ENCODE measurements around the gene SH3RF3.
"Not testable (repeated sequence)": the region's sequence is repeated elsewhere in the genome, so short reads cannot be mapped to it uniquely, and the experiment has no call there.

SH3RF3 gene

DNA sequence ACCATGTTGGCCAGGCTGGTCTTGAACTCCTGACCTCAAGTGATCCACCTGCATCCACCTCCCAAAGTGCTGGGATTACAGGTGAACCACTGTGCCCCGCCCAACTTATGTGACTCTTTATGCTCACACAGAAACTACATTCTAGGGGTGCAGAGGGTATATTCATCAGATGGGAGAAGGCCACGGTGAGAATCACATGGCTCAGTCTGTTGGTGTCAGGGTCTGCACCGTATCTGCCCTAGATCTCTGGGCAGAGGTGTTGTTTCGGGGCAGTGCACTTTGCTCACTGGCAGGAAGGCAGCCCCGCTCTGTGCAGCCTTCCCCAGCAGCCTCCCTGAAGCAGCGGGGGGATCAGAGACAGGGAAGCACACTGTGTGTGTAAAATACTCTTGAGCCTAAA lies 76.4 kb downstream of the SH3RF3 start:
- DNase-seq: no peak

DNA sequence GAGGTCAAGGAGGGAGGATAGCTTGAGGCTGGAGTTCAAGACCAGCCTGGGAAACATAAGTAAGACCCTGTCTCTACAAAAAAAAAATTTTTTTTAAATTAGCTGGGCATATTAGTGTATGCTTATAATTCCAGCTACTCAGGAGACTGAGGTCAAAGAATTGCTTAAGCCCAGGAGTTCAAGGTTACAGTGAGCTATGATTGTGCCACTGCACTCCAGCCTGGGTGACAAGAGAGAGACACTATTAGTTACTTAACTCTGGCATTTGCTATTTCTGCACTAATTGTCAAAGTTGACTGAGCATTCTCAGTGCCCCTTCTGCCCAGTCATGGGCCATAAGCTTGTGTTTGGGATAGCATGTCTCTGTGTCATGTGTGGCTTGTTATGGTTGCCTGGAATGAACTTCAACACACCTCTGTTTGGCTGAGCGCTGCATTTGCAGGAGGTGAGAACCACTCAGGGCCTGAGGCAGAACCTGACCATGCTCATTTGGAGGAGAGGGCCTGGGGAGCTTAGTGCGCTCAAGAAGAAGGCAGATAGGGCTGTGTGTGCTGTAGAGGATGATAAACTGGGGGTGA lies 77.7 kb downstream of the SH3RF3 start:
- no peak for DNase-seq

DNA sequence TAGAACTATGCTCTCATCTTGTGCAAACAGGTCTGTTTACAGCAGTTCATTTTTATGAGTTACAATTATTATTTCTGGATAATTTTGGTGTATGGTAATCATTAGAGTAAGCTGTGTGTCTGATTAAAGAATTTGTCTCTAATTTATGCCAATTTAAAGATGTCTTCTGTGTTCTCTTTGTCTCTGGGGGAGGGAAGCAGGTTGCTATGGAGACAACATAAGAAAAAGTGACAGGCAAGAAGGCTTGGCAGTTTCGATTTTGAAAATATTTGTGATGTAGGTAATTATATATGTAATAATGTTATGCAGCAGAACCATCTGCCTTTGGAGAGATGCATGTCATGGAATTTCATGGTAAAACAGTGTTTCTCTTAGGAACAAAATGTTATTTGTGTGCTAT lies 78.2 kb downstream of the SH3RF3 start:
- DNase-seq: no peak

DNA sequence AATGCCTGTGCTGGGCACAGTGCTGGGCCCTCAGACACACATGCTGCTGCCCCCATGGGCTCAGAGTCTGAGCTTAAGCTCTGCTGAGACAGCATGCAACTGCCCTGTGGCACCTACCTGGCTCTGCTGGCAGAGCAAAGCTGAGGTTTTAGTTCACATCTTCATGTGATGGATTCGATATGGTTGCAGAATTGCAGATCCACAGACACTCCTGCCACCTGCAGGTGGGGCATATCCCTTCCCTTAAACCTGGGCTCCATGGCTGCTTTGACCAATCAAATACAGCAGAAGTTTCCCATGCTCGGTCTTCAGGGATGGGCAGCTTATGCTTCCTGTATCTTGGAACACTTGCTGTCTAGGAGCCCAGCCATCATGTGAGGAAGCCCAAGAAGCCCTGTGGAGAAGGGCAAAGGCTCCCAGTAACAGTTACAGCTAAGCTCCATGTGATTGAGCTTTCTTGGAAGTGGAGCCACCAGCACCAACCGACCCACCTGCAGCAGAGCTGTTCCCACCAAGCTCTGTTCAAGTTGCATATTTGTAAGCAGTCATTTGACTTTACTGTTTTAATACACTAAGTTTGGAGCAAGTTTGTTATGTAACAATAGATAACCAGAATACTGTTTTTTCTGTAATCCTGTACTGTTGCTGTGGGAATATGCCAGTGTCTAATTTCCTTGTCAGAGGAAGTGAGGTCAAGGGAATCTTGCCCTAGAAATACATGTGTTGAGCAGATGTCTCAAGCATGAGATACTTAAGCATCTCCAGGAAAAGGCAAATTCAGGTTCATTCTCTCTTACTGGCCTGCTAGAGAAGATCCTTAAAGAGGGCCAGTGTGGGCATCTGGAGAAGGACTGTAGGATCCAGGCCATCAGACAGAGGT lies 79.3 kb downstream of the SH3RF3 start:
- DNase-seq: no peak

DNA sequence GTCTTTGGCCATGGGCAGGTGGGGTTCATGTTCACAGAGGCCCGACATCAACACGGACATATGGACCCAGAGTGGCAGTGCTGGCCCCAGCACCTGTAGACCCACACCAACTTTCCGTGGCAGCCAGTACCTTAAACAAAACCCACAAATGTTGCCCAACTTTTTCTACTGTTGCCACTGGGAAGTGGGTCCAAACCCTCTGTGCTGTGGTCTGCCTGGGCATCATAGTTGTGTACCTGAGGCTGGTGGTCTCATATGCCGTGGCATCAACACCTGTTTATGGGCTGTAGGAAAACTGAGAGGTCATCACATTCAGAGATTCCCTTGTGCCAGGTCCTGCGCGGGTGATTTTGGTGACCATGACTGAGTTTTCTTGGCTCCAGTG lies 79.9 kb downstream of the SH3RF3 start:
- DNase-seq: no peak

DNA sequence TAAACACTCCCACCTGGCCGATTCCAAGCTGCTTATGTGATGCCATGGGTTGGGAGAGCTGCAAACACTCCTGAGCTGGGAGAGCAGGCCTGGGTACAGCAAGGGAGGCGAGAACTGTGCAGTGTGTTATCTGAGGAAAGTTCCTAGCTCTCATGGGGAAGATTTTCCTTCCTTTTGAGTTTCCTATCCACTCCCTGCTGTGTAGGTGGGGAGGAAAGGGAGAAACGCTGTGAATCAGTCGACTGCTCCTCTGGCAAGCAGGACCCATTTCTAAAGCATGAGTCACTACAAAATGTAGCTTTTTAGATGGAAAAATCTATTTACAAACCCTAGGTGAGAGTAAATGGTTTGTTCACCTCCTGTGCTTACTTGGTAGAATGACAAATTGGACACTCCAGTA lies 80.4 kb downstream of the SH3RF3 start:
- DNase-seq: no peak

DNA sequence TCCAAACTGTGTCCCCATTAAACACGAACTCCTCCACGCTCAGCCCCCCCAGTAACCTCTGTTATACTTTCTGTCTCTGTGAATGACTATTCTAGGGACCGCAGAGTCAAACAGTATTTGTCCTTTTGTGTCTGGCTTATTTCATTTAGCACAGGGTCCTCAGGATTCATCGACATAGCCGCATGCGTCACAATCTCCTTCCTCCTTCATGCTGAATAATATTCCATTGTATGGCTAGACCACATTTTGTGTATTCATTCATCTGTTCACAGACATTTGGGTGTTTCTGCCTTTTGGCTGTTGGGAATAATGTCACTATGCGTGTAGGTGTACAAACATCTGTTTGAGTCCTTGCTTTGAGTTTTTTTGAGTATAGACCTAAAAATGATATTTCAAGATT lies 80.9 kb downstream of the SH3RF3 start:
- DNase-seq: no peak

DNA sequence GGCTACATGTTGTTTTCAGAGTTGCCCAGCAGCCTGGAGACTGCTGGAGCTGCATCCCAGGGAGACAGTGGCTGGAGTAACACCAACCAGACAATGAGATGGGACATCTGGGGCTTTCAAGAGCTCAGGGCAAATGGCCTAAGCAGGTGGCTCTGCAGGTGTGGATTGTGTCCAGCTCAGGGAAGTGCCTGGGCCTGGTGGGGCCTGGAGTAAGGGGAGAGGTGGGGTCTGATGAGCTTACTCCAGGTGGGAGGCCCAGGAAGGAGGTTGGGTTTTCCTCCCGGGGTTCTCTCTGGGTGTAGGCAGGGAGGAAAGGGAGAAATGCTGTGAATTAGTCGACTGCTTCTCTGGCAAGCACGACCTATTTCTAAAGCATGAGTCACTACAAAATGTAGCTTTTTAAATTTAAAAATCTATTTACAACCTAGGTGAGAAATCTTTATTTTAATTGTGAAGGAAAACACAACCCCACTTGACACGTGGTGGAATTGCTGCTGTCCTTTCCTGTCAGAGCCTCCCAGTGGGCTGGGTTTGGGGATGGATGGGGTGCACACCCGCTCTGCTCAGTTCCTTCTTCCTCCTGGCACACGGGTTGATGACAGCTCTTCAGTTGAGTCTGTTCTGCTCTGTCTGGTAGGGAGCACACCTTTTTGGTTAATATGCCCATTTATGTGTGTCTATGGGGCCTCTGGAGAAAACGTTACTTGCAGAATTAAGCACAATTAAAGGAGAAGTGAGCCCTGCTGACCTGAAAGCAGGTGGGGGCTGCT lies 81.6 kb downstream of the SH3RF3 start:
- no peak for DNase-seq

DNA sequence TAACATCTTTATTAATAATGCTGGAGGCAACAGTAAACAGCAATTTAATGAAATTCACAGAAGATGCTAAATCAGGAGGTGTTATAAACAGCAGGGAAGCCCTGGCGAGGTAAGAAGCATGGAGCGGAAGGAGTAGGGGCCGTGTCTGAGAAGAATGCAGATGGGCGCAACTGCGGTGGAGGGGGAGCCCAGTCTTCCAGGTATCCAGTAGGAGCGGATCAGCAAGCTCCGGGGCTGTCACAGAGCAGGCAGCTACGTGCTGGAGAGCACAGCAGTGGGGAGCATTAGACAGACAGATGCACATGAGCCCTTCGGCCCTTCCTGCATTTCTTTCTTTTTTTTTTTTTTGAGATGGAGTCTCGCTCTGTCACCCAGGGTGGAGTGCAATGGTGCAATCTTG lies 82.3 kb downstream of the SH3RF3 start:
- DNase-seq: no peak

DNA sequence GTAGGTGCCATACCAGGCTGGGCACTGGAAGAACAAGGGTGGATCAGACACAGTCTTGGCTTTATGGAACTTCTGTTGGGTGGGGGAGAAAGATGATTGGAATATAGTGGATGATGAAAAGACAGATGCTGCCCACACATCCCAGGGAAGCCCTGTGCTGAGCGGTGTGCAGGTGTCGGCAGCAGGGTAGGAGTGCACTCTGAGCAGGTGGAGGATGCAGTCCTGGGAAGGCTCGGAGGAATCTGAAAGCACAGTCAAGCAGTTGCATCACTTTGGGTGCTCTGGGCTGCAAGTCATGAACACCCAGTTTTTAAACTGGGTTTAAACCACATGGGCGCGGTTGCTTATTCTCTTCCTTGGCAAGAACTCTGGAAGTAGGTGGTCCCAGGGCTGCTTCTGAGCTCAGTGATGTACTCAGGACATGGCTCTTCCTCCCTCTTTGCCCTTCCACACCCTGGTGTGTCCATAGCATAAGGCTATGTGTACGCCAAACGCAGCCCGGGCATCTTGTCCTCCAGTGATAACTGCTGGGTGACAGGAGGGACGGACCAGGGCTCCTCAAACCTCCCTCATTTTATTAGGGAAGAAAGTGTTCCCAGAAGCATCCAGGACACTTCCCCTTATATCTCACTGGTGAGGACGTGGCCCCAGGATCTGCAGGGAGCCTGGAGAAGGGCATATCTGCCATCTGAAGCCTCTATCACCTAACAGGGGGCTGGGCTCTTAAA lies 84.0 kb downstream of the SH3RF3 start:
- no peak for DNase-seq

DNA sequence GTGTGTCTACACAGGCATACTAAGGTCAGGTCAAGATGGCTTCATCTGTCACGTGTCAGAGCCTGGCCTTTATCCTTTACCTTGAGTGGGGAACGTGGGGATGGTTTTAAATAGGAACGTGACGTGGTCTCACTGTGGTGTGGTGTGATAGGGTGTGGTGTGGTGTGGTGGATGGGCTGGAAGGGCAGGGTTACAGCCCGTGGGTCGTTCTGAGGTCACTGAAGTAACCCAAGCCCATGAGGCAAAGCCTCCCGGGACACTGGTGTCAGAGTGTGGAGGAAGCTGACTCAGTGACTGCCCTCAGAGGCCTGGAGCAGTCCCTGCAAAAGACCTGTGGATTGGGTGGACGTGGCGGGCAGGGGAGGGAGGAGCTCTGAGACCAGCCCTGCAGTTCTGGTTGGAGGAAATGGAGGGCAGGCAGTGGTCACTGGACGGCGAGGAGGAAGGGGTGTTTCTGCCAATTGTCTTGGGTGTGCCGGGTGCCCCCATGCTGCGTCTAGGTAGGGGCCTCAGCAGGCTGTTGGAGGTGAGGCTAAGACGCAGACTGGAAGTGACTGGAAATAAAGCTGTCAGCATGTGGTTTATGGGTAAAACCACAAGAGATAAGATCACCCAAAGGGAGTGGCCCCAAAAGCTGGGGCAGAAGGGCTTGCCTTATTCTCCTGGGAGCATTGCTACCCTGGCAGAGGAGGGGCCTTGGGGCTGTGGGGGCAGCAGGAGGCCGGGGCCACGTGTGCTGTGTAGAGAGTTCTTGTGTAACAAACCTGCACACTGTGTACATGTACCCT lies 84.8 kb downstream of the SH3RF3 start:
- DNase-seq: peak; percentile 17 to 62

DNA sequence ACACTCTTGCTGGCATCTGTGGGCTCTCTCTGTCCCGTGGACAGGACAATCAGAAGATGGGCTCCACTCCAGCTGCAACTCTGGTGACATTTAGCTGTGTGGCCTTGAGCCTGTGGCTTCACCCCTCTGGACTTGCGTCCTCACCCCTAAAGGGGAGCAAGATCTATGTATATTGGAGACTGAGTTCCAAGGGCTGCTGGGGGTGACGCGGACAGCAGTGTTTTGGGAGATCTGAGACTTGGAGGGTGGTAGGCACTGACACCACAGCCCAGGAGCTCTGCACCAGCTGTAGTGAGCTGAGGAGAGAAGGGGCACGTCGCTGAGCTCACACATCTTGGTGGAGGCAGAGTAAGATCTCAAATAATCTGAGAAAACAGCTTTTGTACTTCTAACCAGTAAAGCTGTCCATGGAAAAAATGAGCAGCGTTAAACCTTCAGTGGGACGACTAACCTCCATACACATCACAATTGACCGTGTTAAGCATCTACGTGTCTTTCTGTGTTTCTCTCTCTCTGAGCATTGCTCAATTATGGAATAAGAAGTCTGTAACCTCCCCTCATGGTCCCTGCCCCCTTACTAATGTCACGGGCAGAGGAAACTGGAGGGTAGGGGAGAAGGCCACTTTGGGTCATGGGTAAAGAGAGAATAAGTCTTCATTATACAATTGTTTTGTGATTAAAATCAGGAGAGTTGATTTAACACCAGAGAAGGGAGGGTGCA lies 85.8 kb downstream of the SH3RF3 start:
- no peak for DNase-seq

DNA sequence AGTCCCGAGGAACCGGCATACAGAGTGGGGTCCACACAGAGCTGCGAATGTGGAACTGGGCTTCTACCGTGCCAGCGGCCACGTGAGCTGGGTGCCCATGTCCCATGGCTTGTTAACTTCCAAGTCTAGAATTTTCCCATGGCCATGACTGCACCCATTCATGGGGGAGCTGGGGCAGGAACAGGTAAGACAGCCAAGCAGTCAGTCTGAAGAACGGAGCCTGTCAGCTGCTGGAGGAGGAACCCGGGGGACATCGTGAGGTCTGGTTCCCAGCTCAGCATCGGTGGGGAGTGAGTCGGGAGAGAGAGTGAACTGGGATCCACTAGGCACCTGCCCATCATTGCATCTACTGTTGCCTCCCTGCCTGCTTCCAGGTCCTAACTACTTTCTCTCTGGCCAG lies 86.9 kb downstream of the SH3RF3 start:
- DNase-seq: no peak

DNA sequence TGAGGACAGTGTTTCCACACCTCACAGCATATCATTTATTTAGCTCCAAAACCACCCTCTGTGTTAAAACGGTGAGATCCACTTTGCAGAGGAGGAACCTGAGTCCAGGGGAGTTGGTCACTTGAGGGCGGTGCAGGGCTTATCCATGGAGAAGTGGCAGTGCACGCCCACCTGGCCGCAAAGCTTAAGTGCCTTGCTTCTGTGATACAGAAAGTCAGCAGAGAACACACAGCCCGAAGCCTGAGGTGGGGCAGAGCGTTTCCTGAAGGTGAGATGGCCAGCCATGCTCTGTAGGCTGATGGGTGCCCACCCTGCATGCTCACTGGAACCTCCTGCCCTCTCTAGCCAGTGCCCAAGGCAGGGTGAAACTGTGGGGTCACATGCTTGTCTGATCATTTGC lies 87.3 kb downstream of the SH3RF3 start:
- no peak for DNase-seq

DNA sequence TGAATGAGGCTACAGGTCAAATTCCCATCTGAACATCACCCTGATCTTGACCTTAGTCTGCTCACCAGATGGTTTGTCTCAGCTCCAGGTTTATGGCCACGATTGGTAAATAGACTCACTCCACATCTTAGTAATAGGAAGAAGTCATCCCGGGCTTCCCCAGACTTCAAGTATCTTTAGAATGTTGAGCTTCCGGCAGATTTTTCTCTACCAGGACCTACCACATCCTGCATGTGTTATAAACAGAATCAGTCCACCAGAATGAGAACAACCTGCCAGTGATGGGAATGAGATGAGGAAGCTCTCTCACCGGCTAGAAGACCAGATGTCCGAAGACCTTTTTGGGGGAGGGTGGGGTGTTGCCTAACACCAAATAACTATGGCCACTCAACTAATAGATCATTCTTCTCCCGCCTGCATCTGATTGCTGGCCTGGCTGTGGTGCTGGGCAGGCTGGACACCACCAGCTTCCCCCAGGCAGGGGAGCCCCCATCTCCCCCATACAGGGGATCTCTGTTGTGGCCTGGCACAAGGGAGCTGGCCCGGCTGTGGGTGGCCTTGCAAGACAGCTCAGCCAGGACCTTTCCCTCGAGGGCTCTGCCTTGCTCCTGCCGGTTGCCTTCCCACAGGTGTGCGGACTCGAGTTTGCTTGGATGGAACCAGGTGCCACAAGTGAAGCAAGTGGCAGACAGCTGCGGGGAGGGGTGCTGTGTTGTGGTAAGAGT lies 88.5 kb downstream of the SH3RF3 start:
- no peak for DNase-seq

DNA sequence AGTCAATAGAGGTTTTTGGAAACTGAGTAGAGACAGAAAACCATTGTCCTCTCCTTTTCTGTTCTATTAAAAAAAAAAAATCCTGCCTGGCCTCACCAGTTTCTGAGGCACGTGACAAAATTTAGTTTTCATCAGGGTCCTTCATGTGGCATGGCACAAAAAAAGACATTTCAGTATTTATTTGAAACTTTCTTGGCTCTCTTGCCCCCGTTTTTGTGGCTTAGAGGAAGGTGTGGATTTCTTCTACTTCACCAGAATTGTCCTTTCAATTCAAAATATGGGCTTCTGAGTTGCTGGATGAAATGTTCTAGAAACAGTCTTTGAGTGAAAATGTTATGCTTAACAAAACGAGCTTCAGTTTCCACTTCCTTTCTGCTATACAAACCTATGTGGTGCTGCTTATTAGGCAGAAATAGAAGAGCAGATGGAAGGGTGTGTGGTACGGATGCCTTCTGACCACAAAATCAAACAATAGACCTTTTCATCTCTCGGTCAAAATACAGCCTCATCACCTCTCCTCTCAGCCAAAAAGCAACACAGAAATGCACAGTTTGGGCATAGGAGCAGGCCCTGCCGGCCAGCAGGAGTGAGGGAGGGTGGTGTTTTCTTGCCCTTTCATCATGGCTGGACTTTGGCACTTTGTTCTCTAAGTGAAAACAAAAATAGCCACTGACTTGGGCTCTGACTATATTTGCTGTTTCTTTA lies 89.2 kb downstream of the SH3RF3 start:
- no peak for DNase-seq

DNA sequence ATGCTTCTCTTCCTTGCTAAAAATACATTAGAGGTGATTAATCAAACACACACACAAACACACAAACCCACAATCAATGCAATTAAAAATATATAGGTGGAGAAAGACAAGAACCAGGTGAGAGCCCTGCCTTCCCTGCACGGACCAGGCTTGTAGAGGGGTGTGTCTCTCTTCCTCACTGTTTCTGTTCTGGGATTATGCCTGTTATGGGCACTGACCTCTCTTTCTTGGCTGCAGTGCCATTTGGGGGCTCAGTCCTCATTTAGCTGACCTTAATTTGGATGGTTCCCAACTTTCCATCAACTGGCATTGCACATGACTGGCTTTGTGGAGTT lies 89.8 kb downstream of the SH3RF3 start:
- no peak for DNase-seq

DNA sequence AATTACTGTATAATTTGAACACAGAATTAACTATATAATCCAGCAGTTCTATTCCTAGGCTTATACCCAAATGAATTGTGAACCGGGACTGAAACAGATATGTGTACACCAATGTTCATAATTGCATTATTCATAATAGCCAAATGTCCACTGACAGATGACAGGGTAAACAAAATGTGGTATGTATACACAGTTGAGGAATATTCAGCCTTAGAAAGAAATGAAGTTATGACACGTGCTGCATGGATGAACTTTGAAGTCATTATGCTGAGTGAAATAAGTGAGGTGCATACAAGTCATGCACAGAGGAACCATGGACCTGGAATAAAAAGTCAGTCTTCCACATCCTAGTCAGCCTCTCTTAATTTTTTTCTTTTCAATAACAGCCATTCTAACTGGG lies 91.9 kb downstream of the SH3RF3 start:
- DNase-seq: no peak

DNA sequence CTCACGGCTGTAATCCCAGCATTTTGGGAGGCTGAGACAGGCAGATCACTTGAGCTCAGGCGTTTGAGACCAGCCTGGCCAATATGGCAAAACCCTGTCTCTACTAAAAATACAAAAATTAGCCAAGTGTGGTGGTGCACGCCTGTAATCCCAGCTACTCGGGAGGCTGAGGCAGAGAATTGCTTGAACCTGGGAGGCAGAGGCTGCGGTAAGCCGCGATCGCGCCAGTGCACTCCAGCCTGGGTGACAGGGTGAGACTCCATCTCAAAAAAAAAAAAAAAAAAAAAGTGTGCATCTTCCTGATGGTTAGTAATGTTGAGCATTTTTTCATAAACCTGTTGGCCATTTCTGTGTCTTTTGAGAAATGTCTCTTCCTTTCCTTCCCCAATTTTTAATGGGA lies 92.3 kb downstream of the SH3RF3 start:
- not testable (repeated sequence) for DNase-seq

DNA sequence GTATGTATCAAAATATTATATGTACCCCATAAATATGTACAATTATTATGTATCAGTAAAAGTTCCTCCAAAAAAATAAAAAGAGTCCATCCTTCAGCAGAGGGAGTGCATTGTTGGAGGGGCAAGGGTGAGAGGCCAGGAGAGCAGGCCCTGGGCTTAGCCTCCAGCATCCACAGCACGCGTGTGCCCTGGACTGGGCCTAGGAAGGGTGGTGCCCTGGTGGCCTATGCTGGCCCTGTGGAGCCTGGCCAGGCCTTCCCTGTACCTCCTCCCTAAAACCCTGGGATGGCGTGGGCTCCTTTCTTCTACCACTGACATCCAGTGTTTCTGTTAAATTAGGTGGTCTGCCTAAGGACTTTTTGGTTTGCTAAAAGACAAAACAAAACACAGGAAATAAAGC lies 93.4 kb downstream of the SH3RF3 start:
- no peak for DNase-seq
